ENCODE data around the gene SLC2A6. TPM values are rescaled to one million over a fixed set of nuclear protein-coding genes. Genes with fewer than 3 reads are reported as not detected.
"Not testable (repeated sequence)": the region's sequence is repeated elsewhere in the genome, so short reads cannot be mapped to it uniquely, and the experiment has no call there.

Gene SLC2A6
- total RNA-seq, 1 experiment from 2014 or later, result 16.6 TPM

GRCh38 chr9:133463234-133463863 is 15.6 kb downstream of the SLC2A6 start:
- no peak for DNase-seq (ENCODE audit: low read depth)

- no peak for DNase-seq (ENCODE audit: low read depth)
Observed at GRCh38 chr9:133461975-133462374, 16.9 kb downstream of the SLC2A6 start.

- DNase-seq (ENCODE audit: low read depth), result no peak
Observed at GRCh38 chr9:133460405-133461175, 18.3 kb downstream of the SLC2A6 start.

GRCh38 chr9:133459476-133460404 is 19.2 kb downstream of the SLC2A6 start, which contains the start of gene CACFD1:
Gene CACFD1, plus strand, starts transcription at chr9:133459978. Its CDS starts 89 bp downstream, at chr9:133460067.
- DNase-seq (ENCODE audit: low read depth), result peak; percentile 85

- DNase-seq (ENCODE audit: low read depth), result no peak
Observed at GRCh38 chr9:133458643-133459312, 20.1 kb downstream of the SLC2A6 start.

GRCh38 chr9:133457748-133458147 is 21.2 kb downstream of the SLC2A6 start:
- DNase-seq (ENCODE audit: low read depth), result no peak

GRCh38 chr9:133457233-133457632 is 21.7 kb downstream of the SLC2A6 start:
- no peak for DNase-seq (ENCODE audit: low read depth)

GRCh38 chr9:133456409-133456808 is 22.5 kb downstream of the SLC2A6 start:
- no peak for DNase-seq (ENCODE audit: low read depth)

- DNase-seq (ENCODE audit: low read depth), result no peak
Observed at GRCh38 chr9:133455936-133456335, 23.0 kb downstream of the SLC2A6 start.

GRCh38 chr9:133454943-133455673 is 23.8 kb downstream of the SLC2A6 start:
- DNase-seq (ENCODE audit: low read depth), result no peak

- no peak for DNase-seq (ENCODE audit: low read depth)
Observed at GRCh38 chr9:133454325-133454724, 24.6 kb downstream of the SLC2A6 start.

- DNase-seq (ENCODE audit: low read depth), result no peak
Observed at GRCh38 chr9:133453651-133454050, 25.2 kb downstream of the SLC2A6 start.

- no peak for DNase-seq (ENCODE audit: low read depth)
Observed at GRCh38 chr9:133452562-133452961, 26.3 kb downstream of the SLC2A6 start.

GRCh38 chr9:133451865-133452264 is 27.0 kb downstream of the SLC2A6 start:
- not testable (repeated sequence) for DNase-seq (ENCODE audit: low read depth)

GRCh38 chr9:133449760-133450159 is 29.1 kb downstream of the SLC2A6 start:
- DNase-seq (ENCODE audit: low read depth), result no peak

- no peak for DNase-seq (ENCODE audit: low read depth)
Observed at GRCh38 chr9:133448487-133448972, 30.4 kb downstream of the SLC2A6 start.

- no peak for DNase-seq (ENCODE audit: low read depth)
Observed at GRCh38 chr9:133445293-133445969, 33.5 kb downstream of the SLC2A6 start.

GRCh38 chr9:133443982-133444381 is 34.9 kb downstream of the SLC2A6 start:
- no peak for DNase-seq (ENCODE audit: low read depth)

- no peak for DNase-seq (ENCODE audit: low read depth)
Observed at GRCh38 chr9:133443248-133443647, 35.7 kb downstream of the SLC2A6 start.

GRCh38 chr9:133441571-133441970 is 37.3 kb downstream of the SLC2A6 start:
- no peak for DNase-seq (ENCODE audit: low read depth)
